ENCODE measurements around the gene ERO1A.
"Not testable (repeated sequence)": the region's sequence is repeated elsewhere in the genome, so short reads cannot be mapped to it uniquely, and the experiment has no call there.

GRCh38 chr14:52729035-52729434, 33.7 kb upstream of the ERO1A start:
- TF ChIP-seq CTCF (IDR thresholded peaks at IDR 0.05; ENCODE audit: poor library complexity, severe bottlenecking); POLR2AphosphoS5 (IDR thresholded peaks at IDR 0.05); MXI1 (conservative IDR thresholded peaks at IDR 0.05; ENCODE audit: poor library complexity, severe bottlenecking); RAD21 (conservative IDR thresholded peaks at IDR 0.05); EZH2 (IDR thresholded peaks at IDR 0.05; ENCODE audit: borderline replicate concordance, insufficient read depth, low read length, poor library complexity, severe bottlenecking); REST (IDR thresholded peaks at IDR 0.05; ENCODE audit: borderline replicate concordance); EP300 (conservative IDR thresholded peaks at IDR 0.05; ENCODE audit: poor library complexity, severe bottlenecking); SMC3 (conservative IDR thresholded peaks at IDR 0.05; ENCODE audit: poor library complexity): not testable (repeated sequence)

Data from neural cell (in vitro differentiated cells).